Hematopoietic multipotent progenitor cell (in vitro differentiated cells): ENCODE results near the gene IFI27L1. TPM values are rescaled to one million over a fixed set of nuclear protein-coding genes. Genes with fewer than 3 reads are reported as not detected.

Source experiments
- DNase-seq, 3 donors: peaks; one replicate each; pipeline ENCODE4 v3.0.0-alpha.2; 2011 to 2015; ENCODE audit warnings: low read depth in 2 of 3, low spot score in 2 of 3
- total RNA-seq: library from RNA; depleted of rRNA; stranded (reverse); fragments of >200 nt; gene quantifications from one replicate; pipeline ENCODE4 v1.2.3, GENCODE V29; 2012

IFI27L1 gene
- total RNA-seq: 14.8 TPM

GRCh38 chr14:94080621-94081385, at the start of gene IFI27L1, which contains the start of gene DDX24:
Gene IFI27L1 (plus strand): TSS chr14:94081310. CDS start chr14:94096938, 15,628 bp downstream.
Gene DDX24 (minus strand): TSS chr14:94081202. CDS start chr14:94079742, 1,460 bp downstream.
- peak; percentile 89 to 96 (median 95) for DNase-seq

DNA sequence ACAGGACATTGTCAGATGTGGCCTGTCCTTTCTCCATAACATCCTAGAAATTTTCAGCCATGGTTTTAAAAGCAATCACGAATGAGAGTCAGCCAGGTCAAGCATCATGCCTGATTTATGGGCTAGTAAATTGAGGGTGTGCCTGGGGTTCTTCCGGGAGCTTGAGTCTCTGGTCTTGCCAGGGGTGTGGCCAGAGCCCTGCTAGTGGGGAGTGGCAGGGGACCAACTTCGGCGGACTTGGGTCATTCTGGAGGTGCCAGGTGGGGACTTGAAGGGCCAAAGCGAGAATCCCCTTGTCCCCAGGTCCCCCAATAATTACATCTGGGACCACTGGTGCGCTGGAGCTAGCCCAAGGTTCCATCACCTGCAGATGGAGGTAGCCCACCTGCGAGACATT, 49.2 kb upstream of the IFI27L1 start:
- no peak for DNase-seq

GRCh38 chr14:94034886-94035285, 46.2 kb upstream of the IFI27L1 start:
- DNase-seq: no peak

DNA sequence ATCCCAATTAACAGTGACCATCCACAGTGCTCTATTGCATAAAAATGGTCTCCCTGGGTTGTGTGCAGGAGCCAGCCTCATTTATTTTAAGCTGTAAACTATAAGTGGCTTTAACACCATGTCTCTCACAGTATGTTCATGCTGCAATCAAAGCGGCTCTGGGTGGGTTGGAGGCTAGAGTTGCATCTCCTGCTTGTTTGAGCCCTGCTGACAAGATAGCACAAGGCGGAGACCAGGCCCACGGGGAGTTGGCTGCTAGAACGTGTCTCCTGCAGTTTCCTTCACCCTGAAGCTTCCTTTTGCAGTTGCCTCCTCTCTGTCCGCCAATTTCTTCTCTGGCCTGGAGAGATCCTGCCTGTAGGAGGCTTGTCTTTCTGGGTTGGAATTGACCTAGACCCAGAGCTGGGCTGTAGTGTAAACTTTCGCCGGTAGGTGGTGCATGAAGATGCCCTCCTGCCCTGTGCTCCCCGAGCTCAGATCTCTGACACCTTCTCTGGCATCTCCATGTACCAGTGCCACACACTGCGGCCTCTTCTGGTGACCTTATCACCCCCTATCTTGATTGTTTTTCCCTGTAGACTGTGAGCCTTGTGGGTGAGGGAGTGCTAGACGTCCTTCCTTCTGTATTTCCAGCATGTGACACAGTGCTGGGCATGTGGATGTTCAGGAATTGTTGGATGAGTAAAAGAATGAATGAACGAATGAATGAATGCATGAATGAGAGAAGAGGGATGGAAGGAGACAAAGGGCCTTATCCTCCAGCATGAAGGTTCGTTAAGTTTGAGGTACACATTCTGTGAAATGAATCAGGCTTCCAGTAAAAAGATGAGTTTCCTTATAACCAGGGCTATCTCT, 44.6 kb upstream of the IFI27L1 start:
- DNase-seq: peak; percentile 56 to 83 (median 70)

DNA sequence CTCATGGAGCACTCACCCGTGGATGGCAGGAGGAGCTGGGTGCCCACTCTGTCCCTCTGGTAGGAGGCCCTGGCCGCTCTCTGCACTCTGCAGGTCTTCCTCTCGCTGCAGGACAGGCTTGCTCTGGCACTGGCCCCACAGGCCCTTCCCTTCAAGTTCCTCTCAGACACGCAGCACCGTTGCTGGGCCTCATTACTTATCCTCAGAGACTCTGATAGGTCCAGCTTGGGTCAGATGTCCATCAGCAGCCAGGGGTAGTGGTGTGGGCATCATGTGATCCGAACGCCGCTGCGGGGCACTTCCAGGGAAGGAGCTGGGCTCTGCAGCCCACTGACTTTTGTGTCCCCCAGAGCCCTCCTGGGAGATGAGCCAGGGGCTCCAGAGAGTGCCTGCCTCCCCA, 43.2 kb upstream of the IFI27L1 start:
- no peak for DNase-seq

GRCh38 chr14:94038510-94038909, 42.6 kb upstream of the IFI27L1 start:
- no peak for DNase-seq

GRCh38 chr14:94038921-94039629, 42.0 kb upstream of the IFI27L1 start:
- DNase-seq: no peak

DNA sequence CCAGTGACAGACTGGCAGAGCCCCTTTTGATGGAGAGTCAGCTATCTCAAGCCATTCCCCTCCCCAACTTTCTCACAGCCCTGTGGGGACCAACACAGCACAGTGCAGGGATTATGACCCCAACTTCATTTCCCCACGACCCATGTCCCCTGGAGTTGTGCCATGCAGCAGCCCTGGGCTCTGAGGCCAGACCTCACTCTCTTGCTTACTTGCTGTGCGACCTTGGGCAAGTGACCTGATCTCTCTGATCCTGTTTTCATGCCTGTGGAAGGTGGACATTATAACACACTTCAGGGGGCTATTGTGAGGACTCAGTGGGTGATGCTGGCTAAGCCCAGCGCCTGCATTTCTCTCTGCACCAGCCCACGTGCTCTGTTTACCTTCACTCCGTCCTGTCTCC, 40.9 kb upstream of the IFI27L1 start:
- no peak for DNase-seq

GRCh38 chr14:94040796-94041195, 40.3 kb upstream of the IFI27L1 start:
- DNase-seq: no peak

- no peak for DNase-seq
Measured at GRCh38 chr14:94041551-94042346, 39.4 kb upstream of the IFI27L1 start.

DNA sequence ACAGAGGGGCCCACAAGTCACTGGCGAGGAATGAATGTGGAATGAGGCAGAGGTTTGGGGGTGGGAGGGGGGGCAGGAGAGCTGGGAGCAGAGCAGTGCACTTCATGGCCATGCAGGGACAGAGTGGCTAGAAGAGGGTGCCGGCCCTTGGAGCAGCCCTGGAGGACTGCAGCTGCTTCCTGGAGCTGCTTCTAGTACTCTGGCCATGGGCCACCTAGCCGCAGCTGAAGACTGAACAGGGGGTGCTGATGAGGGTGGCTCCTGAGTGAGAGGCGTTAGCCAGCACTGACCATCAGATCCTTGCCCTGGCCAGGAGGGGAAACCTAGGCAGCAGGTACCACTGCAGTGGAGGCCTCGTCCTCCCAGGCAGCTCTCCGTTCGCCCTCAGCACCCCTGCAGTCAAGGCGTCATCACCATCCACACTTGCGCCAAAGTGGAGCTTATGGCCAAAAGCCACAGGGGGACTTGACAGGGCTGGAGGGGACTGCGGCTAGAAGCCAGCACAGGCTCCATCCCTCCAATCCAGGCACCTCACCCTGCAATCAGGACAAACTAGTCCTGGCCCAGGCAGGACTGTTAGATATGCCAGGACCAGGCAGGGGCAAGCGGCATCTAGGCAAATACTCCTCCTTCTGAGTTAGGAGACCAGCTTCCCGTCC, 38.5 kb upstream of the IFI27L1 start:
- no peak for DNase-seq

DNA sequence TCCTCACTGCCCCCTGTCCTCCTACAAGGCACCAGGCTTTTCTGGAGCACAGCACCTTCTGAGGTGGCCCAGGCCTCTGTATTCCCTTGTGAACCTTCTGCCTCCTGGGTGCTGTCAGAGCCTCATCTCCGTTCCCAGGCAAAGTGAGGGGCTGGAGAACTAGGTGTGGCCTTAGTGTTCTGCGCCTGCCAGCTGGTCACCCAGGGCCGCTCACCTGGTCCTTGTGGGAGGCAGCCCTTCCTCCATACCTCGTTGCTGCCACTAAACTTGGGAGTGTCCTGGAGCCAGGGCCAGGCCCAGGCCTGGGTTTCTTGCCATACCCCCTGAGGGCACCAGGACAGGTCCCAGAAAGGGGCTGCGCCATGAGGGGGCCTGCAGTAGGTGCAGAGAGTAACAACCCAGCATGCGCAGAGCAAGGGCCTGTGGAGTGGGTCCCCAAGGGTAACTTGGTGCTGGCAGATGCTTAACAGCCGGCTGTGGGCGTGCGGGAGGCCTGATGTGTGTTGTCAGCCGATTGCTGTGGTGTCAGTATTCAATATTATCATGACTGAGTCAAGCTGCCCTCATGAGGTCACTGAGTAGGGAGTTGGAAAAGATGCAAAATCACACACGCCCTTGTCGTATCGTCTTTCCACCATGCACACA, 37.9 kb upstream of the IFI27L1 start:
- DNase-seq: no peak

GRCh38 chr14:94043756-94044475, 37.2 kb upstream of the IFI27L1 start:
- no peak for DNase-seq

DNA sequence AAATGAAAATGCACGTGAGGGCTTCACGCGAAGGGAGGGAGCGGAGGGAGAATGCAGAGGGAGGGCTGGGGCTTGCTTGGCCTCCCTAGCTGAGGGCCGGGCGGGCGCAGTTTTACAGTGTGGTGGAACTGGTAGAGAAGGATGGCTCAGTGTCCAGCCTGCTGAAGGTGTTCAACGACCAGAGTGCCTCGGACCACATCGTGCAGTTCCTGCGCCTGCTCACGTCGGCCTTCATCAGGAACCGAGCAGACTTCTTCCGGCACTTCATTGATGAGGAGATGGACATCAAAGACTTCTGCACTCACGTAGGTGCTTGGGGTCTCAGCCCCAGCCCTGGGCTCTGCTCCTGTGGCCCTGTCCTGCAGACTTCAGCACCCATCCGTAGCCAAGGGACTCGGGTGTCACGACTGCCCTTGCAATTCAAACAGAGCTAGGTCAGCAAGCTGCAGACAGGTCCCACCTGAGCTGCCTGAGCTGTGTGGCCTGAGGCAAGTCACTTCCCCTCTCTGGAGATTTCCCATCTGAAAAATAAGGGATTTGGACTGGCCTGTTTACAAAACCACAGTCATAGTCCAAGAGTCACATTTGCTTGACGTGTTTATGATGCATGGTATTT, 36.5 kb upstream of the IFI27L1 start:
- no peak for DNase-seq

DNA sequence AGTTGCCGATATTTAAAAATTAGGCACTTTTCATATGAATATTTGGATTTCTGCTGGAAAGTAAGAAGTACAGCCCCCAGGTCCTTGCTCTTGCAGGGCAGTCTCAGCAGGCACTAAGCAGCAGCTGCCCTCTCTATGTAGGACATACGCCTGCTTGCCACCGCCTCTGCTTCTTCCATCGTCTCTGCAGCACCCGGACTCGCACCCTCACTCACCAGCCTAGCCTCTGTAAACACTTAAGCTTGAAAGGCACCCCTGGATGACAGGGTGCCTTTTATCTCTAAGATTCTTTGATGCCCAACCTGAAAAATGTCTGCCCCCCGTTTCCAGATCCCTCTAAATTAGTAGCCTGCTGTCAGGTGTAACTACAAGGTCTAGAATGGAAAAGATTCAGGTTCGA, 36.0 kb upstream of the IFI27L1 start:
- DNase-seq: no peak

GRCh38 chr14:94045563-94046345, 35.4 kb upstream of the IFI27L1 start:
- DNase-seq: no peak

GRCh38 chr14:94046696-94047250, 34.3 kb upstream of the IFI27L1 start:
- no peak for DNase-seq
